ENCODE data around the gene SPEM3.

SPEM3 gene

DNA sequence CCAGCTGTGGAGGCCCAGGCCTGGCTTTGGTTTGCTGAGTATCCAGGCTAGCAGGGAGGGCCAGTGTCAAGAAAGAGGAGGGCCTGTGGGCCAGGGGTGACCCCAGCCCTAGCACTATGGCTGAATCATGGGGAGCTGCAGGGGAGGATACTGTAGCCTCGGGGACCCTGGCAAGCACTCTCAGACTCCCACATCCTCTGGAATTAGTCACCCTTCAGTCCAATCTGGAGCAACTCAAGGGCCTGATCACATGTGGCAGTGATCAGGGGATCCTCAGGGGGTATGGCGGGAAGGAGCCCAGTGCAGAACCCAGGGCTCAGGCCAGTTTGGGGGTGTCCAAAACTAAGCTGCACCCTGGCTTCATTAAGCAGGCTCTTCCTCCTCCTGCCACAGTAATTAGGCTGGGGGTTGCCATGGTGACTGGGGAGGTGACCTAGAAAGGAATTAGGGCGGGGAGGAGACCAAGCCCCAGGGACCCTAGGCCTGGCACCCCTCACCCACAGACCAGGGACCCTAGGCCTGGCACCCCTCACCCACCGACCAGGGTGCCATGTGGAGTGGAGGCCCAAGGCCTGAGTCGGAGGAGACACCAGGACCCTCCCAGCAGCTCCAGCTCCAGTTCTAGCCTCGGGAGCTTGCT, 15.2 kb upstream of the SPEM3 start:
- H3K4me3 ChIP-seq (ENCODE audit: low read depth in 1 of 2, low read length in 2 of 2): no peak overlapping the region
- H3K4me1 ChIP-seq (ENCODE audit: control insufficient read depth in 1 of 2, insufficient read depth in 2 of 2, low read length in 2 of 2): no peaks in the 10 kb centered on the region
- no peaks in the 10 kb centered on the region for H3K27me3 ChIP-seq (ENCODE audit: low read depth, low read length)
- H3K36me3 ChIP-seq (ENCODE audit: control insufficient read depth in 1 of 2, insufficient read depth in 2 of 2, low read length in 2 of 2): peaks cover 6 to 35% of the 10 kb centered on the region in 2 donors
- no peak overlapping the region for H3K27ac ChIP-seq (ENCODE audit: low read length)
- H3K9me3 ChIP-seq (ENCODE audit: control insufficient read depth in 1 of 2, low read length in 2 of 2): no peaks in the 10 kb centered on the region

- Histone ChIP-seq H3K27me3 (ENCODE audit: low read depth, low read length) (no peaks in the 10 kb centered on the region), H3K4me3 (ENCODE audit: low read depth in 1 of 2, low read length in 2 of 2) (no peak overlapping the region), H3K9me3 (ENCODE audit: control insufficient read depth in 1 of 2, low read length in 2 of 2) (no peaks in the 10 kb centered on the region), H3K4me1 (ENCODE audit: control insufficient read depth in 1 of 2, insufficient read depth in 2 of 2, low read length in 2 of 2) (no peaks in the 10 kb centered on the region), H3K36me3 (ENCODE audit: control insufficient read depth in 1 of 2, insufficient read depth in 2 of 2, low read length in 2 of 2) (peaks cover 0 to 24% of the 10 kb centered on the region in 2 donors), H3K27ac (ENCODE audit: low read length) (no peak overlapping the region)
These were observed 13.8 kb upstream of the SPEM3 start for GRCh38 chr17:7414837-7415236.

- Histone ChIP-seq H3K36me3 (ENCODE audit: control insufficient read depth in 1 of 2, insufficient read depth in 2 of 2, low read length in 2 of 2) (peaks cover 0 to 19% of the 10 kb centered on the region in 2 donors), H3K4me1 (ENCODE audit: control insufficient read depth in 1 of 2, insufficient read depth in 2 of 2, low read length in 2 of 2) (no peaks in the 10 kb centered on the region), H3K27ac (ENCODE audit: low read length) (no peak overlapping the region)
These were observed 12.9 kb upstream of the SPEM3 start for GRCh38 chr17:7415784-7416183.

GRCh38 chr17:7416323-7416722, 12.3 kb upstream of the SPEM3 start:
- peaks cover 0 to 19% of the 10 kb centered on the region in 2 donors for H3K36me3 ChIP-seq (ENCODE audit: control insufficient read depth in 1 of 2, insufficient read depth in 2 of 2, low read length in 2 of 2)
- no peaks in the 10 kb centered on the region for H3K27me3 ChIP-seq (ENCODE audit: low read depth, low read length)
- H3K4me3 ChIP-seq (ENCODE audit: low read depth in 1 of 2, low read length in 2 of 2): no peak overlapping the region
- no peaks in the 10 kb centered on the region for H3K4me1 ChIP-seq (ENCODE audit: control insufficient read depth in 1 of 2, insufficient read depth in 2 of 2, low read length in 2 of 2)
- H3K27ac ChIP-seq (ENCODE audit: low read length): no peak overlapping the region
- H3K9me3 ChIP-seq (ENCODE audit: control insufficient read depth in 1 of 2, low read length in 2 of 2): no peaks in the 10 kb centered on the region

More at GRCh38 chr17:7415784-7416183, 12.9 kb upstream of the SPEM3 start:
- no peak overlapping the region for H3K4me3 ChIP-seq (ENCODE audit: low read depth in 1 of 2, low read length in 2 of 2)
- H3K9me3 ChIP-seq (ENCODE audit: control insufficient read depth in 1 of 2, low read length in 2 of 2): no peaks in the 10 kb centered on the region
- no peaks in the 10 kb centered on the region for H3K27me3 ChIP-seq (ENCODE audit: low read depth, low read length)

DNA sequence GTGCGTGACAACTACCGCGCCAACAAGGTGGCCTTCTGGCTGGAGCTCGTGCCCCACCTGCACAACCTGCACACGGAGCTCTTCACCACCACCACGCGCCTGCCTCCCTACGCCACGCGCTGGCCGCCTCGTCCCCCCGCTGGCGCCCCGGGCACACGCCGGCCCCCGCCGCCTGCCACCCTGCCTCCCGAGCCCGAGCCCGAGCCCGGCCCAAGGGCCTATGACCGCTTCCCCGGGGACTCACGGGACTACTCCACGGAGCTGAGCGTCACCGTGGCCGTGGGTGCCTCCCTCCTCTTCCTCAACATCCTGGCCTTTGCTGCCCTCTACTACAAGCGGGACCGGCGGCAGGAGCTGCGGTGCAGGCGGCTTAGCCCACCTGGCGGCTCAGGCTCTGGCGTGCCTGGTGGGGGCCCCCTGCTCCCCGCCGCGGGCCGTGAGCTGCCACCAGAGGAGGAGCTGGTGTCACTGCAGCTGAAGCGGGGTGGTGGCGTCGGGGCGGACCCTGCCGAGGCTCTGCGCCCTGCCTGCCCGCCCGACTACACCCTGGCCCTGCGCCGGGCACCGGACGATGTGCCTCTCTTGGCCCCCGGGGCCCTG, 11.5 kb upstream of the SPEM3 start:
- no peaks in the 10 kb centered on the region for H3K4me1 ChIP-seq (ENCODE audit: control insufficient read depth in 1 of 2, insufficient read depth in 2 of 2, low read length in 2 of 2)
- H3K27ac ChIP-seq (ENCODE audit: low read length): no peak overlapping the region
- H3K4me3 ChIP-seq (ENCODE audit: low read depth in 1 of 2, low read length in 2 of 2): no peak overlapping the region
- H3K27me3 ChIP-seq (ENCODE audit: low read depth, low read length): no peaks in the 10 kb centered on the region
- peaks cover 0 to 19% of the 10 kb centered on the region in 2 donors for H3K36me3 ChIP-seq (ENCODE audit: control insufficient read depth in 1 of 2, insufficient read depth in 2 of 2, low read length in 2 of 2)
- H3K9me3 ChIP-seq (ENCODE audit: control insufficient read depth in 1 of 2, low read length in 2 of 2): no peaks in the 10 kb centered on the region

- no peak overlapping the region for H3K27ac ChIP-seq (ENCODE audit: low read length)
- H3K4me1 ChIP-seq (ENCODE audit: control insufficient read depth in 1 of 2, insufficient read depth in 2 of 2, low read length in 2 of 2): no peaks in the 10 kb centered on the region
- H3K27me3 ChIP-seq (ENCODE audit: low read depth, low read length): no peaks in the 10 kb centered on the region
- peaks cover 0 to 19% of the 10 kb centered on the region in 2 donors for H3K36me3 ChIP-seq (ENCODE audit: control insufficient read depth in 1 of 2, insufficient read depth in 2 of 2, low read length in 2 of 2)
- H3K9me3 ChIP-seq (ENCODE audit: control insufficient read depth in 1 of 2, low read length in 2 of 2): no peaks in the 10 kb centered on the region
- H3K4me3 ChIP-seq (ENCODE audit: low read depth in 1 of 2, low read length in 2 of 2): no peak overlapping the region
These were observed 10.0 kb upstream of the SPEM3 start for GRCh38 chr17:7418472-7419152.

DNA sequence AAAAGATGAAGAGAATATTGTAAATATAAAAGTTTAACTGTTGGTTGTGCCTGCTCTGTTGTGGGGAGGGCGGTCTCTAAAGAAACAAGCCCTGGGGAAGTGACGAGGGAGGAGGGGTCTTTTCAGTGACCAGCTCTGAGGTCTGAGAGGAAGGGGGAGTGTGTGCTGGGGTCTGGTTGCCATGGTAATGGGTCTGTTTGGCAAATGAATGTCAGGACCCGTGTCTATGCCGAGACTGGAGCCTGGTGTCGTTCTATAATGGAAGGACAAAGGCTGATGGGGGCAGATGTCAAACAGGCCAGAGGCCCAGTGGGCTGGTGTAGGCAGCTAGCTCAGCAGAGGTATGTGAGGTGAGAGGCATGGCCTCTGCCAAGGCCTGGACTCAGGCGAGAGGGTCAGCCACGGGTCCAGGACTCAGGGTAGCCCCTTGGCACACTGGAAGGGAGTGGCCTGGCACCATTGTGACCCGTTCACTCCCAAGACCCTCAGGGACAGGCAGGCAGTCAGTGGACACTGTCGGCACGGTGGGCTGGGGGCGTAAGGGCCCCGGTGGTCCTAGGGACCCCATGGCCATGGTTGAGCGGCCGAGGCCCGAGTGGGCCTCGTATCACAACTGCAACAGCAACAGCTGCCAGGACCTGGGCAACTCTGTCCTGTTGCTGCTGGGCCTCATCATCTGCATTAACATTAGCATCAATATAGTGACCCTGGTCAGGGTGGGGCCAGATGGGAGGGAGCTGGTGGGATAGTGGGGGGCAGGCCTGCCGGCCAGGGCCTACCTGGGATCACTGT, 8.6 kb upstream of the SPEM3 start, which contains the start of gene SPEM1:
SPEM1 (plus strand) TSS at position 506 of the 792 bp plus-strand sequence; CDS start at position 567, 61 bp downstream.
- Histone ChIP-seq H3K4me1 (ENCODE audit: control insufficient read depth in 1 of 2, insufficient read depth in 2 of 2, low read length in 2 of 2) (no peaks in the 10 kb centered on the region), H3K9me3 (ENCODE audit: control insufficient read depth in 1 of 2, low read length in 2 of 2) (no peaks in the 10 kb centered on the region), H3K4me3 (ENCODE audit: low read depth in 1 of 2, low read length in 2 of 2) (no peak within 1 kb of the TSS), H3K36me3 (ENCODE audit: control insufficient read depth in 1 of 2, insufficient read depth in 2 of 2, low read length in 2 of 2) (peaks cover 0 to 15% of the 10 kb centered on the region in 2 donors), H3K27ac (ENCODE audit: low read length) (no peak within 1 kb of the TSS), H3K27me3 (ENCODE audit: low read depth, low read length) (no peaks in the 10 kb centered on the region)

DNA sequence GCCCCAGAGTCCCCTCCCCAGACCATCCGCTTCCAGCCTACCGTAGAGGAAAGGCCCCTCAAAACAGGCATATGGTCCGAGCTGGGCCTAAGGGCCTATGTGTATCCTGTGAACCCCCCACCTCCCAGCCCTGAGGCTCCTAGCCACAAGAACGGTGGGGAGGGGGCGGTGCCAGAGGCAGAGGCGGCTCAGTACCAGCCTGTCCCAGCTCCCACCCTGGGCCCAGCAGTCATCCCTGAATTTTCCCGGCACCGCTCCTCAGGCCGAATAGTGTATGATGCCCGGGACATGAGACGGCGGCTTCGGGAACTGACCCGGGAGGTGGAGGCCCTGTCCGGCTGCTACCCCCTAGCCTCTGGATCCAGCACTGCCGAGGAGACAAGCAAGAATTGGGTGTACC, 7.5 kb upstream of the SPEM3 start:
- no peaks in the 10 kb centered on the region for H3K4me1 ChIP-seq (ENCODE audit: control insufficient read depth in 1 of 2, insufficient read depth in 2 of 2, low read length in 2 of 2)
- H3K4me3 ChIP-seq (ENCODE audit: low read depth in 1 of 2, low read length in 2 of 2): no peak overlapping the region
- H3K27me3 ChIP-seq (ENCODE audit: low read depth, low read length): no peaks in the 10 kb centered on the region
- H3K36me3 ChIP-seq (ENCODE audit: control insufficient read depth in 1 of 2, insufficient read depth in 2 of 2, low read length in 2 of 2): peaks cover 0 to 6% of the 10 kb centered on the region in 2 donors
- no peak overlapping the region for H3K27ac ChIP-seq (ENCODE audit: low read length)
- no peaks in the 10 kb centered on the region for H3K9me3 ChIP-seq (ENCODE audit: control insufficient read depth in 1 of 2, low read length in 2 of 2)

GRCh38 chr17:7423679-7424078, 5.0 kb upstream of the SPEM3 start:
- H3K4me1 ChIP-seq (ENCODE audit: control insufficient read depth in 1 of 2, insufficient read depth in 2 of 2, low read length in 2 of 2): no peaks in the 10 kb centered on the region
- H3K27me3 ChIP-seq (ENCODE audit: low read depth, low read length): no peaks in the 10 kb centered on the region
- no peak overlapping the region for H3K4me3 ChIP-seq (ENCODE audit: low read depth in 1 of 2, low read length in 2 of 2)
- H3K27ac ChIP-seq (ENCODE audit: low read length): no peak overlapping the region
- no peaks in the 10 kb centered on the region for H3K9me3 ChIP-seq (ENCODE audit: control insufficient read depth in 1 of 2, low read length in 2 of 2)
- H3K36me3 ChIP-seq (ENCODE audit: control insufficient read depth in 1 of 2, insufficient read depth in 2 of 2, low read length in 2 of 2): no peaks in the 10 kb centered on the region

- Histone ChIP-seq H3K9me3 (ENCODE audit: control insufficient read depth in 1 of 2, low read length in 2 of 2) (no peaks in the 10 kb centered on the region), H3K27me3 (ENCODE audit: low read depth, low read length) (no peaks in the 10 kb centered on the region), H3K4me1 (ENCODE audit: control insufficient read depth in 1 of 2, insufficient read depth in 2 of 2, low read length in 2 of 2) (no peaks in the 10 kb centered on the region), H3K27ac (ENCODE audit: low read length) (no peak within 1 kb of the TSS), H3K4me3 (ENCODE audit: low read depth in 1 of 2, low read length in 2 of 2) (no peak within 1 kb of the TSS), H3K36me3 (ENCODE audit: control insufficient read depth in 1 of 2, insufficient read depth in 2 of 2, low read length in 2 of 2) (no peaks in the 10 kb centered on the region)
These were observed 3.3 kb upstream of the SPEM3 start, which contains the start of gene SPEM2 for GRCh38 chr17:7425316-7425715. SPEM2 (plus strand) TSS chr17:7425616; CDS start chr17:7425689, 73 bp downstream.

GRCh38 chr17:7425756-7426155, 2.9 kb upstream of the SPEM3 start:
- H3K4me1 ChIP-seq (ENCODE audit: control insufficient read depth in 1 of 2, insufficient read depth in 2 of 2, low read length in 2 of 2): no peaks in the 10 kb centered on the region
- H3K4me3 ChIP-seq (ENCODE audit: low read depth in 1 of 2, low read length in 2 of 2): no peak overlapping the region
- no peaks in the 10 kb centered on the region for H3K9me3 ChIP-seq (ENCODE audit: control insufficient read depth in 1 of 2, low read length in 2 of 2)
- H3K27ac ChIP-seq (ENCODE audit: low read length): no peak overlapping the region
- no peaks in the 10 kb centered on the region for H3K36me3 ChIP-seq (ENCODE audit: control insufficient read depth in 1 of 2, insufficient read depth in 2 of 2, low read length in 2 of 2)
- H3K27me3 ChIP-seq (ENCODE audit: low read depth, low read length): no peaks in the 10 kb centered on the region
